ENCODE results near the gene AIF1. TPM values are rescaled to one million over a fixed set of nuclear protein-coding genes. Genes with fewer than 3 reads are reported as not detected.

AIF1 gene
- total RNA-seq, 2 experiments from 2014 or later: 16.3 to 22.0 TPM

DNA sequence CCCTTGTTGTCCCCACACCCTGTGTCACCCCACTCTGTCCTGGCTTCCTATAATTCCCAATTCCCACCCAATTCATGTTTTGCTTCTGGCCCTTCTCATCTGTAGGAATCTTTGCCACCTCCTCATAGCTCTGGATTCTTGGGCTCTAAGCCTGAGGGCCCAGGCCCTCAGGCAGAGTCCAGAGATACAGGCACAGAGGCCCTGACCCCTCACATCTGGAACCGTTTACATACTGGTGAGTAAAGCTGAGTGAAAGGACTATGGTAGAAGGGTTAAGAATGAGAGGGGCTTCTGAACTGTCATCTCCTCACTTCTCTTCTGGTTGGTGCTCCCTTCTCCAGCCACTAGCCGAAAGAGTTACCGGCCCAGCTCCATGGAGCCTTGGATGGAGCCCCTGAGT, 19.1 kb downstream of the AIF1 start:
- no peaks in the 10 kb centered on the region for H3K79me2 ChIP-seq (ENCODE audit: insufficient read depth, low read depth, low read length)
- H4K20me1 ChIP-seq (ENCODE audit: insufficient read depth, low read length): no peaks in the 10 kb centered on the region; the same call in 1 of the 2 replicates
- H3K9me3 ChIP-seq (ENCODE audit: low read length): no peaks in the 10 kb centered on the region
- peaks cover 99% of the 10 kb centered on the region for H3K36me3 ChIP-seq (ENCODE audit: insufficient read depth, low read length)
- no peak overlapping the region for H3K27ac ChIP-seq (ENCODE audit: low read depth, low read length, poor library complexity, severe bottlenecking)
- ChIA-PET CTCF (ENCODE audit: unreplicated experiment) (no interaction called here), POLR2A (interaction anchor here (0.6 to 1.0 kb wide), 3 partner anchors 11 to 29 kb away, joined by 3 to 4 read pairs (median 3); no protein-coding TSS in a partner anchor)
- no peak for DNase-seq (ENCODE audit: low spot score)
- intact Hi-C loops (cut with micrococcal nuclease; ENCODE audit: unreplicated experiment): no loop called here
- H3K9me2 ChIP-seq (ENCODE audit: insufficient read depth, low read length): no peaks in the 10 kb centered on the region
- H3K4me1 ChIP-seq (ENCODE audit: insufficient read depth, low read length, poor library complexity, severe bottlenecking): peaks cover 10% of the 10 kb centered on the region
- no peak overlapping the region for H3K4me2 ChIP-seq (ENCODE audit: low read length)
- H2AFZ ChIP-seq (ENCODE audit: low read length): no peak overlapping the region
- no TSS peak for BruUV-seq (replicated peaks)
- TF ChIP-seq, protein P1, sequence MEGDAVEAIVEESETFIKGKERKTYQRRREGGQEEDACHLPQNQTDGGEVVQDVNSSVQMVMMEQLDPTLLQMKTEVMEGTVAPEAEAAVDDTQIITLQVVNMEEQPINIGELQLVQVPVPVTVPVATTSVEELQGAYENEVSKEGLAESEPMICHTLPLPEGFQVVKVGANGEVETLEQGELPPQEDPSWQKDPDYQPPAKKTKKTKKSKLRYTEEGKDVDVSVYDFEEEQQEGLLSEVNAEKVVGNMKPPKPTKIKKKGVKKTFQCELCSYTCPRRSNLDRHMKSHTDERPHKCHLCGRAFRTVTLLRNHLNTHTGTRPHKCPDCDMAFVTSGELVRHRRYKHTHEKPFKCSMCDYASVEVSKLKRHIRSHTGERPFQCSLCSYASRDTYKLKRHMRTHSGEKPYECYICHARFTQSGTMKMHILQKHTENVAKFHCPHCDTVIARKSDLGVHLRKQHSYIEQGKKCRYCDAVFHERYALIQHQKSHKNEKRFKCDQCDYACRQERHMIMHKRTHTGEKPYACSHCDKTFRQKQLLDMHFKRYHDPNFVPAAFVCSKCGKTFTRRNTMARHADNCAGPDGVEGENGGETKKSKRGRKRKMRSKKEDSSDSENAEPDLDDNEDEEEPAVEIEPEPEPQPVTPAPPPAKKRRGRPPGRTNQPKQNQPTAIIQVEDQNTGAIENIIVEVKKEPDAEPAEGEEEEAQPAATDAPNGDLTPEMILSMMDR (conservative IDR thresholded peaks at IDR 0.05; ENCODE audit: low read length): no peak
- TF ChIP-seq EZH2phosphoT487 (IDR thresholded peaks at IDR 0.05; ENCODE audit: borderline replicate concordance, low read depth, low read length): no peak
- no peak overlapping the region for H3K4me3 ChIP-seq (ENCODE audit: low read depth, low read length, poor library complexity, severe bottlenecking)

DNA sequence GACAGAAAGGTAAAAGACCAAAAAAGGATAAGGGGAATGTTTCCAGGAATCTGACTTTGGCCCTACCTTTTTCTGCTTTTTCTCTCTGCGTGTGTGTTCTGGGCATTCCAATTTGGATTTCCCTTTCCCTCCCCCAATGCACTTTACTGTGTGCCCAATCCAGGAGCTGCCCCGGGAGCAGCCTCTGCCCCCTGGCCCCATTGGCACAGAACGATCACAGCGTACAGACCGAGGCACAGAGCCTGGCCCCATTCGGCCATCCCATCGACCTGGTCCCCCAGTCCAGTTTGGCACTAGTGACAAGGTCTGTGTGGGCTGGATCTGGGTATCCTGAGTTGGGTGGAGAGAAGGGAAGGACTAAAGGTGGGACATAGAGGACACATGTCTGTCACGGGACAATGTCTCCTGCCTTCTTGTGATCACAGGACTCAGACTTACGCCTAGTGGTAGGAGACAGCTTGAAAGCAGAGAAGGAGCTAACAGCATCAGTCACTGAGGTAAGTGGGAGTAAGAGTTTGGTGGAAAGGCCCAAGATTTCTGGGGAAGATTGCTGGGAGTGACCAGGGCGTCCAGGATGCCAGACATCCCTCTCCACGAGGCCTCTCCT, 20.0 kb downstream of the AIF1 start:
- no peaks in the 10 kb centered on the region for H3K79me2 ChIP-seq (ENCODE audit: insufficient read depth, low read depth, low read length)
- CTCF ChIA-PET (ENCODE audit: unreplicated experiment): no interaction called here
- no peaks in the 10 kb centered on the region; the same call in 1 of the 2 replicates for H4K20me1 ChIP-seq (ENCODE audit: insufficient read depth, low read length)
- intact Hi-C loops (cut with micrococcal nuclease; ENCODE audit: unreplicated experiment): no loop called here
- H2AFZ ChIP-seq (ENCODE audit: low read length): no peak overlapping the region
- no peak overlapping the region for H3K4me2 ChIP-seq (ENCODE audit: low read length)
- H3K9me3 ChIP-seq (ENCODE audit: low read length): no peaks in the 10 kb centered on the region
- no peaks in the 10 kb centered on the region for H3K9me2 ChIP-seq (ENCODE audit: insufficient read depth, low read length)
- POLR2A ChIA-PET: no interaction called here
- H3K4me1 ChIP-seq (ENCODE audit: insufficient read depth, low read length, poor library complexity, severe bottlenecking): peaks cover 10% of the 10 kb centered on the region
- H3K36me3 ChIP-seq (ENCODE audit: insufficient read depth, low read length): peaks cover 99% of the 10 kb centered on the region
- no peak overlapping the region for H3K4me3 ChIP-seq (ENCODE audit: low read depth, low read length, poor library complexity, severe bottlenecking)
- DNase-seq (ENCODE audit: low spot score): no peak
- no peak overlapping the region for H3K27ac ChIP-seq (ENCODE audit: low read depth, low read length, poor library complexity, severe bottlenecking)
- TF ChIP-seq, protein P1 (conservative IDR thresholded peaks at IDR 0.05; ENCODE audit: low read length): no peak
- no peak for TF ChIP-seq EZH2phosphoT487 (IDR thresholded peaks at IDR 0.05; ENCODE audit: borderline replicate concordance, low read depth, low read length)
- no TSS peak for BruUV-seq (replicated peaks)

Data from OCI-LY7 (cell line).